Lung (tissue), 12 donors: ENCODE results near the gene OR8G5. TPM values are rescaled to one million over a fixed set of nuclear protein-coding genes. Genes with fewer than 3 reads are reported as not detected.
A peak's percentile ranks its signal among the peaks of the same experiment; 100 is the strongest.

Experiments
- ATAC-seq: fragments of 200-7000 bp; cut with Tn5 transposase; one replicate; pipeline ENCODE4 v1.9.1; 2020; ENCODE audit warnings: moderate number of reproducible peaks; ENCODE audit not compliant: insufficient read depth, low FRiP score
- DNase-seq, 3 donors: peaks; one replicate each; pipeline ENCODE4 v3.0.0-alpha.2; 2013 to 2017
- H3K27ac ChIP-seq, 2 donors: one replicate each; pipeline ENCODE4 v1.5.1; 2013; ENCODE audit warnings: mild to moderate bottlenecking in 2 of 2, moderate library complexity in 2 of 2, control low read depth in 1 of 2, inconsistent platforms in 1 of 2, low read depth in 1 of 2, low read length in 1 of 2
- H3K27me3 ChIP-seq, 3 donors: one replicate each; pipeline ENCODE4 v1.5.1; 2013; ENCODE audit warnings: low read length in 2 of 3; ENCODE audit not compliant: control insufficient read depth in 3 of 3, insufficient read depth in 3 of 3
- H3K36me3 ChIP-seq, 4 donors: one replicate each; pipeline ENCODE4 v1.5.1; 2013; ENCODE audit warnings: low read length in 4 of 4, mild to moderate bottlenecking in 1 of 4, moderate library complexity in 1 of 4; ENCODE audit not compliant: control insufficient read depth in 4 of 4, insufficient read depth in 4 of 4
- H3K4me1 ChIP-seq, 5 donors: one replicate each; pipeline ENCODE4 v1.5.1; 2013; ENCODE audit warnings: low read length in 5 of 5, mild to moderate bottlenecking in 2 of 5, moderate library complexity in 1 of 5; ENCODE audit not compliant: control insufficient read depth in 5 of 5, insufficient read depth in 5 of 5
- H3K4me3 ChIP-seq: one replicate; pipeline ENCODE4 v1.5.1; 2013; ENCODE audit warnings: mild to moderate bottlenecking, control low read depth, moderate library complexity
- H3K9ac ChIP-seq, 2 donors: one replicate each; pipeline ENCODE4 v1.5.1; 2013; ENCODE audit warnings: low read length in 2 of 2, control low read depth in 1 of 2; ENCODE audit not compliant: insufficient read depth in 1 of 2
- H3K9me3 ChIP-seq, 4 donors: one replicate each; pipeline ENCODE4 v1.5.1; 2013; ENCODE audit warnings: low read length in 3 of 4, mild to moderate bottlenecking in 1 of 4, moderate library complexity in 1 of 4; ENCODE audit not compliant: control insufficient read depth in 4 of 4, insufficient read depth in 3 of 4
- CTCF ChIP-seq: IDR thresholded peaks from 2 replicates; pipeline ENCODE4 v1.5.1; 2012; ENCODE audit warnings: mild to moderate bottlenecking; ENCODE audit errors: control extremely low read depth, extremely low read depth
- WGBS, 2 donors: extraction: QIAGEN DNeasy Blood & Tissue Kit; methylation state at CpG; one replicate each; pipeline ENCODE4 v1.1.7; 2013; 5-methylcytosine and 5-hydroxymethylcytosine counted together
- polyA plus RNA-seq, 2 donors: library from polyadenylated mRNA; stranded (reverse); fragments of 200-250 nt; gene quantifications; one replicate each; pipeline ENCODE4 v1.2.1, GENCODE V29; 2013
- total RNA-seq, 2 donors: library from RNA; depleted of rRNA in 1 of 2; stranded (reverse); fragments of >200 nt in 1 of 2; gene quantifications; one replicate each; pipeline ENCODE4 v1.2.1, GENCODE V29; 2014 to 2021
- donor health status: control.
- donor health status: control.
- donor health status: Bipolar disorder and iron deficiency.
- donor health status: healthy.
- donor health status: DM: yes; HTN: yes; CAD: no.

OR8G5 gene
- total and polyA plus RNA-seq, 4 donors, result 0.10 to 0.34 (median 0.13) TPM; not detected in 1

DNA sequence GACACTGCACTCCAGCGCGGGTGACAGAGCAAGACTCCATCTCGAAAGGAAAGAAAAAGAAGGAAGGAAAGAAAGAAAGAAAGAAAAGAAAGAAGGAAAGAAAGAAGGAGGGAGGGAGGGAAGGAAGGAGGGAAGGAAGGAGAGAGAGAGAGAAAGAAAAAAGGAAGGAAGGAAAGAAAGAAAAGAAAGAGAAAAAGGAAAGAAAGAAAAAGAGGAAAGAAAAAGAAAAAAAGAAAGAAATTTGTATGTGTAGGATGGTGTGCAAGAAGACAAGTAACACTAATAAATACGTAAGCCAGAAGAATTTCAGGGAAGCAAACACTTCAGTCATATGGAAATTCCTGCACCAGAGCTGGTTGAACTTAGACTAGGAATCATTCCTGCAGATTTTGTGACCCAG lies 57.0 kb downstream of the OR8G5 start:
- no peak for TF ChIP-seq CTCF
- WGBS, 2 donors, result 80 to 95% methylated on average over 4 of the region's 4 CpGs

DNA sequence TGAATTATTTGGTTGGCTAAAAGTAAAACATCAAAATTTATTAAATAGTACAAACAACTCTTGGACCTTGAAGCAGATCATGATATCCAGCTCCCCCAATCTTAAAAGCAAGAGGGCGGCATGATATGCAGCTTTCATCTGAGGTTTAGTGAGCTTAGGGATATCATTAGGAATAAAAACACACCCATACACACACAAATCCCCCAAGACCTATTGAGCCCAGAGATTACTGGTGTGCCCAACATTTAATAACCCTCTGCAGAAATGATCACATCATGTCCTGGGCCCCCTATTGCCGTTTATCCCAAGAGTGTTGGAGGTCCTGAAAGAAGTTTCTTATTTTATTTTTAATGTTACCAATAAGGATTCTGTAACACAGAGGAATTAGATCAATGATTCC lies 57.7 kb downstream of the OR8G5 start, which contains the start of gene OR8D1:
Gene OR8D1 (minus strand): TSS at position 101 of the 400 bp plus-strand sequence. CDS start 3,183 bp downstream, outside the sequence.
- Histone ChIP-seq H3K9ac (no peak within 1 kb of the TSS), H3K4me3 (no peak within 1 kb of the TSS), H3K36me3 (no peaks in the 10 kb centered on the region), H3K9me3 (no peaks in the 10 kb centered on the region), H3K4me1 (no peaks in the 10 kb centered on the region), H3K27ac (no peak within 1 kb of the TSS), H3K27me3 (peaks cover 0 to 2% (median 0%) of the 10 kb centered on the region in 3 donors)
- ATAC-seq (no peak), DNase-seq (no peak)
- 86 to 91% methylated on average over 2 of the region's 2 CpGs for WGBS, 2 donors
- TF ChIP-seq CTCF, result no peak

More for the DNA sequence above, 57.0 kb downstream of the OR8G5 start:
- ATAC-seq (no peak), DNase-seq (no peak)
- Histone ChIP-seq H3K36me3 (no peaks in the 10 kb centered on the region), H3K27me3 (peaks cover 0 to under 1% (median 0%) of the 10 kb centered on the region in 3 donors), H3K9ac (no peak overlapping the region), H3K27ac (no peak overlapping the region), H3K4me3 (no peak overlapping the region), H3K9me3 (no peaks in the 10 kb centered on the region), H3K4me1 (no peaks in the 10 kb centered on the region)

DNA sequence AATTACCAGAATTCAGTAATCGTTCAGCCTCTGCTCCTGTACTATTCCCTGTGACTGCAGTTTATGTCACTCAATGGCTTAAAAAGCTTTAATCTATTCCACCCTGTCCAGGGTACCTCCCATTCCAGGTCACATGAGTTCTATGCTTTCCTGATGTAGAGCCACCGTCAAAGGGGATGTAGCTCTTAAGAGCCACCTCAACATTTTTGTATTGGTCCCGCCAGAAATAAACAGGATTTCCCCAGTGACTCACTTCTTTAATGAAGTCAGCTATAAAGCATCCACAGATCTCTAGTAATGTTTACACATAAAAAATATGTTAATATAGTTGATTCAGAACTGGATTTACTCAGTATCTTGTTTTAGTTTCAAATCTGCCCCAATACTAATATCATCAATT lies 58.9 kb downstream of the OR8G5 start:
- peaks cover 0 to 2% (median 0%) of the 10 kb centered on the region in 3 donors for H3K27me3 ChIP-seq
- TF ChIP-seq CTCF, result no peak
- H3K4me3 ChIP-seq, result no peak overlapping the region
- H3K4me1 ChIP-seq, result no peaks in the 10 kb centered on the region
- no peak for ATAC-seq
- DNase-seq, result peak in 1 of 3 donors; percentile 7
- H3K9me3 ChIP-seq, result peaks cover 0 to 4% (median 0%) of the 10 kb centered on the region in 4 donors
- no peaks in the 10 kb centered on the region for H3K36me3 ChIP-seq
- 40 to 58% methylated on average over 3 of the region's 3 CpGs for WGBS, 2 donors
- no peak overlapping the region for H3K9ac ChIP-seq
- H3K27ac ChIP-seq, result no peak overlapping the region

Other genes starting within 250 kb of the OR8G5 start
- gene OR10G4, start 243.4 kb upstream of the OR8G5 start, total RNA-seq, result not detected
- not detected for gene OR10G4, start 243.4 kb upstream of the OR8G5 start, polyA plus RNA-seq
- not detected for gene OR10G9, start 233.4 kb upstream of the OR8G5 start, total RNA-seq
- gene OR10G9, start 233.4 kb upstream of the OR8G5 start, polyA plus RNA-seq, result not detected
- not detected for gene OR10G8, start 229.6 kb upstream of the OR8G5 start, total RNA-seq
- not detected for gene OR10G8, start 229.6 kb upstream of the OR8G5 start, polyA plus RNA-seq
- not detected for gene OR10G7, start 215.1 kb upstream of the OR8G5 start, total RNA-seq
- gene OR10G7, start 215.1 kb upstream of the OR8G5 start, polyA plus RNA-seq, result not detected
- gene VWA5A, start 140.9 kb upstream of the OR8G5 start, total RNA-seq, result 10 to 100 TPM; 30.1 to 35.8 TPM
- 10 to 100 TPM; 20.7 to 27.4 TPM for gene VWA5A, start 140.9 kb upstream of the OR8G5 start, polyA plus RNA-seq
- not detected for gene OR10D3, start 73.0 kb upstream of the OR8G5 start, total RNA-seq
- not detected for gene OR10D3, start 73.0 kb upstream of the OR8G5 start, polyA plus RNA-seq
- not detected for gene OR8G1, start 15.3 kb upstream of the OR8G5 start, total RNA-seq
- gene OR8G1, start 15.3 kb upstream of the OR8G5 start, polyA plus RNA-seq, result not detected
- gene OR8D1, start 57.6 kb downstream of the OR8G5 start, total RNA-seq, result not detected
- gene OR8D1, start 57.6 kb downstream of the OR8G5 start, polyA plus RNA-seq, result not detected
- gene OR8D2, start 63.8 kb downstream of the OR8G5 start, total RNA-seq, result not detected
- not detected for gene OR8D2, start 63.8 kb downstream of the OR8G5 start, polyA plus RNA-seq
- gene OR8B2, start 128.1 kb downstream of the OR8G5 start, total RNA-seq, result not detected
- gene OR8B2, start 128.1 kb downstream of the OR8G5 start, polyA plus RNA-seq, result not detected
- not detected for gene OR8B3, start 142.6 kb downstream of the OR8G5 start, total RNA-seq
- not detected for gene OR8B3, start 142.6 kb downstream of the OR8G5 start, polyA plus RNA-seq
- not detected for gene OR8B4, start 168.5 kb downstream of the OR8G5 start, total RNA-seq
- not detected for gene OR8B4, start 168.5 kb downstream of the OR8G5 start, polyA plus RNA-seq
- gene OR8B8, start 189.3 kb downstream of the OR8G5 start, total RNA-seq, result not detected
- not detected for gene OR8B8, start 189.3 kb downstream of the OR8G5 start, polyA plus RNA-seq